ENCODE results near the gene FUT3. TPM values are rescaled to one million over a fixed set of nuclear protein-coding genes. Genes with fewer than 3 reads are reported as not detected.

The FUT3 gene
- total RNA-seq, 1 experiment from 2014 or later, result 0.48 TPM

DNA sequence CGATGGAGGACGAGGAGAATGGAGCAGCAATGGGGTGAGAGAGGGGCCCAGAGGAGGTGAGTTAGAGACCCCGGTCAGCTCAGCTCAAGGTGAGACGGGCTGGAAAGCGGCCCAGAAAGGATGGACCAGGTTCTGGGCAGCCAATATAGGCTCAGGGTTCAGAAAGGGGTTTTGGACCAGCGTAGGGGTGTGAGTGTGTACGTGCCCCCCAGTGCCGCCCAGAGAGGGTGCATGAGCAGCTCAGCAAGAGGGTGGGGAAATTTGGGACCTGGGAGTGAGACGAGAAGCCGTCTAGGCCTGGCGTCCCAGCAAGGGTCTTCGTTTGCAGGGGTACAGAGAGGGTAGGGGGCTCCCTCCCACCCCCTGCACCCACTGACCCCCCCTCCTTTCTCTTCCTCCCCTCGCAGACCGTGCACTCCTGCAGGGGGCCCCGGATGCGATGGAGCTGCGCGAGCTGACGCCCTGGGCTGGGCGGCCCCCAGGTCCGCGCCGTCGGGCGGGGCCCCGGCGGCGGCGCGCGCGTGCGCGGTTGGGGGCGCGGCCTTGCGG lies 23.8 kb downstream of the FUT3 start (continued):
- TF ChIP-seq, protein P1, sequence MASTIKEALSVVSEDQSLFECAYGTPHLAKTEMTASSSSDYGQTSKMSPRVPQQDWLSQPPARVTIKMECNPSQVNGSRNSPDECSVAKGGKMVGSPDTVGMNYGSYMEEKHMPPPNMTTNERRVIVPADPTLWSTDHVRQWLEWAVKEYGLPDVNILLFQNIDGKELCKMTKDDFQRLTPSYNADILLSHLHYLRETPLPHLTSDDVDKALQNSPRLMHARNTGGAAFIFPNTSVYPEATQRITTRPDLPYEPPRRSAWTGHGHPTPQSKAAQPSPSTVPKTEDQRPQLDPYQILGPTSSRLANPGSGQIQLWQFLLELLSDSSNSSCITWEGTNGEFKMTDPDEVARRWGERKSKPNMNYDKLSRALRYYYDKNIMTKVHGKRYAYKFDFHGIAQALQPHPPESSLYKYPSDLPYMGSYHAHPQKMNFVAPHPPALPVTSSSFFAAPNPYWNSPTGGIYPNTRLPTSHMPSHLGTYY (CRISPR knock-in tag; IDR thresholded peaks at IDR 0.05), result no peak
- TF ChIP-seq, protein P2, sequence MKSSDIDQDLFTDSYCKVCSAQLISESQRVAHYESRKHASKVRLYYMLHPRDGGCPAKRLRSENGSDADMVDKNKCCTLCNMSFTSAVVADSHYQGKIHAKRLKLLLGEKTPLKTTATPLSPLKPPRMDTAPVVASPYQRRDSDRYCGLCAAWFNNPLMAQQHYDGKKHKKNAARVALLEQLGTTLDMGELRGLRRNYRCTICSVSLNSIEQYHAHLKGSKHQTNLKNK (CRISPR knock-in tag; IDR thresholded peaks at IDR 0.05), result no peak
- TF ChIP-seq GABPB1 (CRISPR knock-in tag; IDR thresholded peaks at IDR 0.05), result no peak
- TF ChIP-seq, protein P3, sequence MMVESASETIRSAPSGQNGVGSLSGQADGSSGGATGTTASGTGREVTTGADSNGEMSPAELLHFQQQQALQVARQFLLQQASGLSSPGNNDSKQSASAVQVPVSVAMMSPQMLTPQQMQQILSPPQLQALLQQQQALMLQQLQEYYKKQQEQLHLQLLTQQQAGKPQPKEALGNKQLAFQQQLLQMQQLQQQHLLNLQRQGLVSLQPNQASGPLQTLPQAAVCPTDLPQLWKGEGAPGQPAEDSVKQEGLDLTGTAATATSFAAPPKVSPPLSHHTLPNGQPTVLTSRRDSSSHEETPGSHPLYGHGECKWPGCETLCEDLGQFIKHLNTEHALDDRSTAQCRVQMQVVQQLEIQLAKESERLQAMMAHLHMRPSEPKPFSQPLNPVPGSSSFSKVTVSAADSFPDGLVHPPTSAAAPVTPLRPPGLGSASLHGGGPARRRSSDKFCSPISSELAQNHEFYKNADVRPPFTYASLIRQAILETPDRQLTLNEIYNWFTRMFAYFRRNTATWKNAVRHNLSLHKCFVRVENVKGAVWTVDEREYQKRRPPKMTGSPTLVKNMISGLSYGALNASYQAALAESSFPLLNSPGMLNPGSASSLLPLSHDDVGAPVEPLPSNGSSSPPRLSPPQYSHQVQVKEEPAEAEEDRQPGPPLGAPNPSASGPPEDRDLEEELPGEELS (CRISPR knock-in tag; IDR thresholded peaks at IDR 0.05), result no peak

DNA sequence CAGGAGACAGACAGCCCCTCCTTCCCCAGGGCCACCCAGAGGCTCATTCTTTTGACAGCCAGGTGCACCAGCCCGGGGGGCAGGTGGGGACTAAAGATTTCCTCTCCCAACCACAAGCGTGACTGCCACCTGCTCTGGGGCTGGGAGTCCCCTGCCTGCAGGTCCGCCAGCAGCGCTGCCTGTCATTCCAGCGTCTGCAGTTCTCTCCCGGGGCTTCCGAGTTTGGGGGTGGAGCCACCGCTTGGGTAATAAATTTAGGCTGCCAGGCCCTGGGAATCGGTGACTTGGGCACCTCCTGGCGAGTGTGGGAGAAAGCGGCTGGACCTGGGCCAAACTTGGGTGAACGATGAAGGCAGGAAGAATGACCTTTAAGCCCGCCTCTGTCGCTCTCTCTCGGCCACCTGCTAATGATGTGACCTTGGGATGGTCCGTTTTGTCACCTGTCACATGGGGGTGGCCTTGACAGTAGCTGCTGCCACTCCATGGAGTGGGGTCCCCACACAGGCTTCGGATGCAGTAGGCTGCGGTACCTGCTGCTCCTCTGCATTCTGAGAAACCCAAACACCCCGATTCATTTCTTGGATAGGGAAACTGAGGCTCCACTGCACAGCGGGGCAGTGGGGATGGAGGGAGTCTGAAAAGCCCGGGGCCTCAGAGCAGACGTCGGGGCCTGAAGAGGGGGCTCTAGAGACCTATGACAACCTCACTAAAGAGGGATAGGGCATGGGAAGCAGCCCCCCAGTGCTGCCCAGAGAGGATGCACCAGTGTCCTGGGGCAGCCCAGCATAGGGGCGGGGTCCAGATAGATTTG lies 24.5 kb downstream of the FUT3 start:
- H3K36me3 Mint-ChIP-seq, result no peaks in the 10 kb centered on the region
- no peaks in the 10 kb centered on the region; the same call in none of the 2 replicates for H3K27me3 Mint-ChIP-seq (ENCODE audit: low read depth)
- ChIA-PET CTCF (interaction anchor here (1.5 to 6.9 kb wide), 6 partner anchors 15 to 70 kb away, joined by 3 to 115 read pairs (median 8); partner anchors contain the start of gene NRTN), POLR2A (interaction anchor here (3.0 kb wide), 1 partner anchor 22 kb away, joined by 22 read pairs; the partner anchor contains the start of gene NRTN)
- H3K4me3 Mint-ChIP-seq, result peak overlapping the region; percentile 76
- TF ChIP-seq, protein P4, sequence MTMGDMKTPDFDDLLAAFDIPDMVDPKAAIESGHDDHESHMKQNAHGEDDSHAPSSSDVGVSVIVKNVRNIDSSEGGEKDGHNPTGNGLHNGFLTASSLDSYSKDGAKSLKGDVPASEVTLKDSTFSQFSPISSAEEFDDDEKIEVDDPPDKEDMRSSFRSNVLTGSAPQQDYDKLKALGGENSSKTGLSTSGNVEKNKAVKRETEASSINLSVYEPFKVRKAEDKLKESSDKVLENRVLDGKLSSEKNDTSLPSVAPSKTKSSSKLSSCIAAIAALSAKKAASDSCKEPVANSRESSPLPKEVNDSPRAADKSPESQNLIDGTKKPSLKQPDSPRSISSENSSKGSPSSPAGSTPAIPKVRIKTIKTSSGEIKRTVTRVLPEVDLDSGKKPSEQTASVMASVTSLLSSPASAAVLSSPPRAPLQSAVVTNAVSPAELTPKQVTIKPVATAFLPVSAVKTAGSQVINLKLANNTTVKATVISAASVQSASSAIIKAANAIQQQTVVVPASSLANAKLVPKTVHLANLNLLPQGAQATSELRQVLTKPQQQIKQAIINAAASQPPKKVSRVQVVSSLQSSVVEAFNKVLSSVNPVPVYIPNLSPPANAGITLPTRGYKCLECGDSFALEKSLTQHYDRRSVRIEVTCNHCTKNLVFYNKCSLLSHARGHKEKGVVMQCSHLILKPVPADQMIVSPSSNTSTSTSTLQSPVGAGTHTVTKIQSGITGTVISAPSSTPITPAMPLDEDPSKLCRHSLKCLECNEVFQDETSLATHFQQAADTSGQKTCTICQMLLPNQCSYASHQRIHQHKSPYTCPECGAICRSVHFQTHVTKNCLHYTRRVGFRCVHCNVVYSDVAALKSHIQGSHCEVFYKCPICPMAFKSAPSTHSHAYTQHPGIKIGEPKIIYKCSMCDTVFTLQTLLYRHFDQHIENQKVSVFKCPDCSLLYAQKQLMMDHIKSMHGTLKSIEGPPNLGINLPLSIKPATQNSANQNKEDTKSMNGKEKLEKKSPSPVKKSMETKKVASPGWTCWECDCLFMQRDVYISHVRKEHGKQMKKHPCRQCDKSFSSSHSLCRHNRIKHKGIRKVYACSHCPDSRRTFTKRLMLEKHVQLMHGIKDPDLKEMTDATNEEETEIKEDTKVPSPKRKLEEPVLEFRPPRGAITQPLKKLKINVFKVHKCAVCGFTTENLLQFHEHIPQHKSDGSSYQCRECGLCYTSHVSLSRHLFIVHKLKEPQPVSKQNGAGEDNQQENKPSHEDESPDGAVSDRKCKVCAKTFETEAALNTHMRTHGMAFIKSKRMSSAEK (CRISPR knock-in tag; IDR thresholded peaks at IDR 0.05; ENCODE audit: borderline replicate concordance), result no peak
- peak; percentile 45; the same call in 1 of the 2 replicates for TF ChIP-seq GABPB1 (CRISPR knock-in tag; IDR thresholded peaks at IDR 0.05)
- TF ChIP-seq ZNF423 (CRISPR knock-in tag; IDR thresholded peaks at IDR 0.05), result peak; percentile 58; the same call in 1 of the 2 replicates
- no peak for TF ChIP-seq TEAD1 (CRISPR knock-in tag; IDR thresholded peaks at IDR 0.05)
- TF ChIP-seq ETV6 (CRISPR knock-in tag; IDR thresholded peaks at IDR 0.05), result no peak
- no peak for TF ChIP-seq ZNF219 (CRISPR knock-in tag; IDR thresholded peaks at IDR 0.05; ENCODE audit: borderline replicate concordance)
- TF ChIP-seq, protein P2 (CRISPR knock-in tag; IDR thresholded peaks at IDR 0.05), result no peak
- peak; percentile 3; the same call in 1 of the 2 replicates for ATAC-seq
- peaks cover 6% of the 10 kb centered on the region for H3K4me1 Mint-ChIP-seq
- peak; percentile 69 for DNase-seq (ENCODE audit: low spot score)
- H3K9me3 Mint-ChIP-seq, result no peaks in the 10 kb centered on the region
- H3K27ac Mint-ChIP-seq, result peak overlapping the region; percentile 93

DNA sequence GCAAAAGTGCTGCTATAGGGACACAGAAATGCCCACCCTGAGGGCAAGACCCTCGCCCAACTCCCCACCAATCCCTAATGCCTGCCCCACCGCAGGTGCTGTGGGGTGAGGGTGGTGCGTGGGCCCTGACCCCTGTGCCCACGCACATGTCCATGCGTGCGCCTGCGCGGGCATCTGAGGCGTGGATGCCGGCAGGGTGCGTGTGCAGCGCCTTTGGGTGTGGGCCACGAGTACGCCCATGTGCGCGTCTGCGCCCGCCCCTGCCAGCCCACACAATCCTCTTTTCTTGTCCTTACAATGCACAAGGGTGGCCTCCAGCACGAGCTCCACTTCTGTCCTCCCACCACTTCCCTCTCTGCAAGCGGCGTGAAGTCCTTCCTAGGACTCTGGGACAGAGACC lies 26.1 kb downstream of the FUT3 start:
- Mint-ChIP-seq H3K36me3 (no peaks in the 10 kb centered on the region), H3K4me1 (peaks cover 6% of the 10 kb centered on the region), H3K4me3 (no peak overlapping the region), H3K27ac (no peak overlapping the region), H3K9me3 (no peaks in the 10 kb centered on the region), H3K27me3 (ENCODE audit: low read depth) (no peaks in the 10 kb centered on the region; the same call in none of the 2 replicates)
- no peak for ATAC-seq
- no peak for DNase-seq (ENCODE audit: low spot score)
- ChIA-PET CTCF (interaction anchor here (0.9 to 6.1 kb wide), 2 partner anchors 21 to 144 kb away, joined by 3 to 70 read pairs; partner anchors contain the start of gene NRTN), POLR2A (interaction anchor here (0.6 kb wide), 1 partner anchor 77 kb away, joined by 4 read pairs; no protein-coding TSS in a partner anchor)
- no peak for TF ChIP-seq ZNF138 (CRISPR knock-in tag; conservative IDR thresholded peaks at IDR 0.05)

All from WTC11 (cell line).